Nephron progenitor cell (in vitro differentiated cells): Measurements from ENCODE around the gene NMNAT1.

Experiments
- DNase-seq: peaks from one replicate; pipeline ENCODE4 v3.0.0; 2021
- H3K27ac Mint-ChIP-seq: 2 replicates; pipeline ENCODE4 v1.8.0; 2021; ENCODE audit warnings: mild to moderate bottlenecking, moderate library complexity, mixed read lengths
- H3K27me3 Mint-ChIP-seq: 2 replicates; pipeline ENCODE4 v1.8.0; 2021; ENCODE audit warnings: mild to moderate bottlenecking, low read depth, mixed read lengths; ENCODE audit not compliant: poor library complexity
- H3K36me3 Mint-ChIP-seq: 2 replicates; pipeline ENCODE4 v1.8.0; 2021; ENCODE audit warnings: low read depth, mixed read lengths
- H3K4me1 Mint-ChIP-seq: 2 replicates; pipeline ENCODE4 v1.8.0; 2021; ENCODE audit warnings: mixed read lengths
- H3K4me3 Mint-ChIP-seq: 2 replicates; pipeline ENCODE4 v1.8.0; 2021; ENCODE audit warnings: mild to moderate bottlenecking, moderate library complexity, mixed read lengths
- H3K9me3 Mint-ChIP-seq: 2 replicates; pipeline ENCODE4 v1.8.0; 2021; ENCODE audit warnings: mild to moderate bottlenecking, moderate library complexity, mixed read lengths
- CTCF ChIP-seq: fragments of 200-600 bp; sonication (generic); IDR thresholded peaks from 2 replicates; pipeline ENCODE4 v1.5.0; 2021; ENCODE audit warnings: antibody characterized with exemption

The NMNAT1 gene

DNA sequence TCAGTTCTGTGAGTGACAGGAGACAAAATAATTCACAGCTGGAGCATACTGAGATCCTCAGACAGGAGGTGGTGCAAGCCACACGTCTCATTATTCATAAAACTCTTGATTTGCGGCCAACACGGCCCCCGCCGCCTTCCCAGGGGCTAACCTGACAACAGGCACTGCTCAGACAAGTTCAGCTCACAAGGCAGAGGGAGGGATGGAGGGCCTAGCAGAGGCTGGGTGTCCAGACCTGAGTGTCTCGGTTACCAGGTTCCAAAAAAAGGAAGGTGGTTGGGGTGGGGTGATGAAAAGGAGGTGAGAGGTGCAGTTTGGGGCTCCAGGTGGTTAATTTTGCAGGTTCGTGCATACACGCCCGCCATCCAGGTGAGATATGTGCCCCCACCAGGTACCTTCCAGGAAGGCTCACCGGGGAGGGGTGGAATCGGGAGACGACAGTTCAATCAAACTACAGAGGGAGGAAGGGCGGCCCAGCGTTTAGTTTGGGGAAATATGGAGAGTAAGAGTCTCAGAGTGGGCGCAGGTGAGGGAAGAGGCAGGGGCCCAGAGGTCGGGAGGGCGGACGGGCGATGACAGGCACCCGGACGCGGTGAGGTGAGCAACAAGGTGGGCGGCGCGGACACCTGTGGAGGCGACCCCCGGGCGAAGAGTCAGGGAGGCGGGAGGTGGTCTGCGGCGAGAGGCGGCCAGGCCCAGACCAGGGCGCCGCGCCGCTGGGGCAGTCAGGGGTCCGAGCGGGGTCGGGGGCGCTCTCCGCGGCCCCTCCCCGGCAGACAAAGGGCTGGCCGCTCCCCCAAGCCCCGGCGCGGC is 33.8 kb upstream of the NMNAT1 start:
- H3K27me3 Mint-ChIP-seq, result peaks cover 9% of the 10 kb centered on the region
- H3K27ac Mint-ChIP-seq, result peak overlapping the region; percentile 33
- DNase-seq, result peak; percentile 32
- peaks cover 16% of the 10 kb centered on the region for H3K36me3 Mint-ChIP-seq
- H3K4me1 Mint-ChIP-seq, result peaks cover 67% of the 10 kb centered on the region
- no peaks in the 10 kb centered on the region for H3K9me3 Mint-ChIP-seq
- no peak for TF ChIP-seq CTCF
- H3K4me3 Mint-ChIP-seq, result peak overlapping the region; percentile 98

GRCh38 chr1:9910076-9910422 is 33.2 kb upstream of the NMNAT1 start, which contains the start of gene CTNNBIP1:
Gene CTNNBIP1, minus strand, starts transcription at chr1:9910269. Its CDS starts 38,205 bp downstream, at chr1:9872064.
- Mint-ChIP-seq H3K4me1 (peaks cover 62% of the 10 kb centered on the region), H3K36me3 (peaks cover 16% of the 10 kb centered on the region)

DNA sequence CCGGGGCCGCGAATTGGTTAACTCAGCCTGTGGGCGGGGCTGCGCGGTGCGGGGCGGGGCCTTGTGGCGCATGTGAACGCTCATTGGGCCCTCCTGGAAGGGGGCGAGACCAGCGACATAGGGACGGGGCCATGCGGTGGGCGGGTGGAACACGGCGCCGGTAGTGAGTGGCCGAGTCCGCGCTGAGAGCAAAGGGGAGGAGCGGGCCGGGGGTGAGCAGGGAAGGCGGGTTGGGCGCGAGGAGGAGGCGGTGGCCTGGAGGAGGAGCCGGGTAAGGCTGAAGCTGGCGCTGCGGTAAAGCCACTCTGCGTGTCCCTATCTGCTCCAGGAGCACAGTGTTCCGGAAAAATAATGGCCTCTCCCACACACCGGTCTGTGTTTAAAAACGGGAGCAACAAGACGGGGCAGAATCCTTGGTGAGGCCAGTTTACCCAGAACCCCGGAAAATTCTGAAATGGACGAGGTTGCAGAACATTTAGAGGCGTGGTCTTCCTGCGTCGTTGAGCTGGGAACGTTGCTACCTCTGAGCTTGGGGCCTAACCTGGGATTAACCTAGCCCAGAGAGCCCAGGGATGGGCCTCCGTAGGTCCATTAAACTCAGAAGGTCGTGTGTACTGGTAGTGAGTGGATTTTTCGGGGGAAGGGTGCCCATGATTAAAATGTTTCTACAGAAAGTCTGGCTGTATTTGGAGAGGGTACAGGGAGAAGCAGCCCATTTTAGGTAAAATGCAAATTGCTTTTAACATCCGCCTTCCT is 32.7 kb upstream of the NMNAT1 start:
- peak overlapping the region; percentile 99 for H3K27ac Mint-ChIP-seq
- peaks cover 9% of the 10 kb centered on the region for H3K27me3 Mint-ChIP-seq
- H3K4me3 Mint-ChIP-seq, result peak overlapping the region; percentile 96
- TF ChIP-seq CTCF, result no peak
- no peaks in the 10 kb centered on the region for H3K9me3 Mint-ChIP-seq
- peaks cover 57% of the 10 kb centered on the region for H3K4me1 Mint-ChIP-seq
- peaks cover 16% of the 10 kb centered on the region for H3K36me3 Mint-ChIP-seq
- DNase-seq, result peak; percentile 100

More at GRCh38 chr1:9910076-9910422, 33.2 kb upstream of the NMNAT1 start, which contains the start of gene CTNNBIP1:
- Mint-ChIP-seq H3K4me3 (peak within 1 kb of the TSS; percentile 98), H3K27me3 (peaks cover 9% of the 10 kb centered on the region), H3K27ac (peak within 1 kb of the TSS; percentile 99), H3K9me3 (no peaks in the 10 kb centered on the region)
- no peak for DNase-seq
- no peak for TF ChIP-seq CTCF

- peaks cover 47% of the 10 kb centered on the region for H3K4me1 Mint-ChIP-seq
- H3K9me3 Mint-ChIP-seq, result no peaks in the 10 kb centered on the region
- no peak for TF ChIP-seq CTCF
- no peak for DNase-seq
- H3K36me3 Mint-ChIP-seq, result peaks cover 10% of the 10 kb centered on the region
- H3K27ac Mint-ChIP-seq, result peak overlapping the region; percentile 0
- peaks cover 9% of the 10 kb centered on the region for H3K27me3 Mint-ChIP-seq
- H3K4me3 Mint-ChIP-seq, result peak overlapping the region; percentile 66
These were observed 30.9 kb upstream of the NMNAT1 start for GRCh38 chr1:9912264-9912936.

- Mint-ChIP-seq H3K4me1 (peaks cover 32% of the 10 kb centered on the region), H3K36me3 (no peaks in the 10 kb centered on the region), H3K27me3 (peaks cover 5% of the 10 kb centered on the region), H3K27ac (no peak overlapping the region), H3K9me3 (no peaks in the 10 kb centered on the region), H3K4me3 (no peak overlapping the region)
- DNase-seq, result no peak
- TF ChIP-seq CTCF, result no peak
These were observed 28.7 kb upstream of the NMNAT1 start for GRCh38 chr1:9914610-9914937.
